Caco-2 (cell line): ENCODE results near the gene TAOK2. TPM values are rescaled to one million over a fixed set of nuclear protein-coding genes. Genes with fewer than 3 reads are reported as not detected.

Experiments used
- BruUV-seq: library from RNA; stranded (reverse); fragments of 400-500 nt; replicated peaks from 2 replicates; lab custom pipeline; 2021; lab: Mats Ljungman, UMichigan
- CTCF ChIA-PET: fragments of 300-600 bp; sonication (Branson Sonifier 250); formaldehyde crosslinking; loops from one replicate; lab custom pipeline; 2022; ENCODE audit warnings: antibody characterized with exemption; lab: Charles Lee
- POLR2A ChIA-PET: fragments of 300-600 bp; sonication (Branson Sonifier 250); formaldehyde crosslinking; loops from one replicate; lab custom pipeline; 2022; ENCODE audit warnings: antibody characterized with exemption; lab: Charles Lee
- DNase-seq, 2 experiments: peaks; one replicate each; pipeline versions ENCODE4 v3.0.0 to v3.0.0-alpha.2; 2020 to 2022
- H3K27me3 ChIP-seq: replicated peaks from 2 replicates; pipeline ENCODE4 v1.6.0; 2011; ENCODE audit warnings: low read length; ENCODE audit not compliant: control insufficient read depth, insufficient read depth
- H3K36me3 ChIP-seq: 2 replicates; pipeline ENCODE4 v1.5.1; 2011; ENCODE audit warnings: low read length; ENCODE audit not compliant: control insufficient read depth, insufficient read depth
- H3K4me1 ChIP-seq: fragments of 250-450 bp; sonication (Bioruptor Pico); 2 replicates; pipeline ENCODE4 v1.5.1; 2020; ENCODE audit warnings: mild to moderate bottlenecking
- H3K4me3 ChIP-seq: 2 replicates; pipeline ENCODE4 v1.5.1; 2011; ENCODE audit warnings: low read depth, mild to moderate bottlenecking, control low read depth, low read length
- H3K9me3 ChIP-seq: fragments of 250-450 bp; sonication (Bioruptor Pico); 2 replicates; pipeline ENCODE4 v1.5.1; 2020; ENCODE audit warnings: mild to moderate bottlenecking, moderate library complexity
- H3K27ac Mint-ChIP-seq: one replicate; pipeline ENCODE4 v1.8.0; 2022; ENCODE audit warnings: mixed read lengths; ENCODE audit not compliant: unreplicated experiment
- H3K27me3 Mint-ChIP-seq: one replicate; pipeline ENCODE4 v1.8.0; 2022; ENCODE audit warnings: mixed read lengths; ENCODE audit not compliant: insufficient read depth, unreplicated experiment
- H3K36me3 Mint-ChIP-seq: one replicate; pipeline ENCODE4 v1.8.0; 2022; ENCODE audit warnings: mild to moderate bottlenecking, mixed read lengths; ENCODE audit not compliant: insufficient read depth, unreplicated experiment
- H3K4me1 Mint-ChIP-seq: one replicate; pipeline ENCODE4 v1.8.0; 2022; ENCODE audit warnings: low read depth, mixed read lengths; ENCODE audit not compliant: unreplicated experiment
- H3K4me3 Mint-ChIP-seq: one replicate; pipeline ENCODE4 v1.8.0; 2022; ENCODE audit warnings: mild to moderate bottlenecking, moderate library complexity, mixed read lengths; ENCODE audit not compliant: unreplicated experiment
- H3K9me3 Mint-ChIP-seq: one replicate; pipeline ENCODE4 v1.8.0; 2022; ENCODE audit warnings: mixed read lengths; ENCODE audit not compliant: unreplicated experiment
- CTCF ChIP-seq, 2 experiments: fragments of 200-600 bp in 1 of 2; IDR thresholded peaks; 1 replicate in 1 of 2; 2 replicates in 1 of 2; pipeline versions ENCODE4 v1.5.1 to v1.8.0; 2011 to 2022; ENCODE audit warnings: antibody characterized with exemption in 1 of 2, control low read depth in 1 of 2, inconsistent platforms in 1 of 2, low read depth in 1 of 2, low read length in 1 of 2, mild to moderate bottlenecking in 1 of 2, moderate library complexity in 1 of 2; ENCODE audit not compliant: insufficient read depth in 1 of 2, severe bottlenecking in 1 of 2, unreplicated experiment in 1 of 2
- intact Hi-C: fragments of 100-400 bp; cut with micrococcal nuclease; formaldehyde crosslinking; loops from one replicate; pipeline ENCODE4 v1.10.0; 2022; ENCODE audit not compliant: unreplicated experiment
- total RNA-seq: library from RNA; stranded (reverse); gene quantifications from 2 replicates; pipeline ENCODE4 v1.2.3, GENCODE V29; 2022

The TAOK2 gene
- total RNA-seq, 1 experiment from 2014 or later, result 47.1 TPM

GRCh38 chr16:30006659-30007377 lies 33.1 kb downstream of the TAOK2 start:
- intact Hi-C loops, result no loop called here
- no TSS peak for BruUV-seq

GRCh38 chr16:30007378-30007895 lies 33.8 kb downstream of the TAOK2 start:
- intact Hi-C loops, result no loop called here
- DNase-seq, result no peak
- BruUV-seq, result no TSS peak
- Histone ChIP-seq H3K36me3 (no peaks in the 10 kb centered on the region), H3K4me1 (no peaks in the 10 kb centered on the region), H3K27me3 (no peaks in the 10 kb centered on the region), H3K9me3 (no peaks in the 10 kb centered on the region), H3K4me3 (no peak overlapping the region)
- TF ChIP-seq CTCF (IDR thresholded peaks at IDR 0.05; ENCODE audit: insufficient read depth in 1 of 2, low read depth in 1 of 2, low read length in 1 of 2, severe bottlenecking in 1 of 2, unreplicated experiment in 1 of 2), result no peak
- H3K4me1 Mint-ChIP-seq, result no peaks in the 10 kb centered on the region
- peaks cover 9% of the 10 kb centered on the region for H3K36me3 Mint-ChIP-seq
- no peaks in the 10 kb centered on the region for H3K27me3 Mint-ChIP-seq
- ChIA-PET CTCF (no interaction called here), POLR2A (no interaction called here)
- H3K4me3 Mint-ChIP-seq, result no peak overlapping the region
- no peaks in the 10 kb centered on the region for H3K9me3 Mint-ChIP-seq
- H3K27ac Mint-ChIP-seq, result no peak overlapping the region

More at GRCh38 chr16:30006659-30007377, 33.1 kb downstream of the TAOK2 start:
- ChIA-PET POLR2A (no interaction called here), CTCF (no interaction called here)
- no peak for TF ChIP-seq CTCF (IDR thresholded peaks at IDR 0.05; ENCODE audit: insufficient read depth in 1 of 2, low read depth in 1 of 2, low read length in 1 of 2, severe bottlenecking in 1 of 2, unreplicated experiment in 1 of 2)
- Histone ChIP-seq H3K4me1 (no peaks in the 10 kb centered on the region), H3K27me3 (no peaks in the 10 kb centered on the region), H3K36me3 (no peaks in the 10 kb centered on the region), H3K9me3 (no peaks in the 10 kb centered on the region), H3K4me3 (no peak overlapping the region)
- H3K9me3 Mint-ChIP-seq, result no peaks in the 10 kb centered on the region
- no peaks in the 10 kb centered on the region for H3K27me3 Mint-ChIP-seq
- no peaks in the 10 kb centered on the region for H3K4me1 Mint-ChIP-seq
- H3K27ac Mint-ChIP-seq, result no peak overlapping the region
- no peak overlapping the region for H3K4me3 Mint-ChIP-seq
- DNase-seq, result no peak
- peaks cover 15% of the 10 kb centered on the region for H3K36me3 Mint-ChIP-seq

- H3K9me3 Mint-ChIP-seq, result no peaks in the 10 kb centered on the region
- no peak for TF ChIP-seq CTCF (IDR thresholded peaks at IDR 0.05; ENCODE audit: insufficient read depth in 1 of 2, low read depth in 1 of 2, low read length in 1 of 2, severe bottlenecking in 1 of 2, unreplicated experiment in 1 of 2)
- H3K4me3 Mint-ChIP-seq, result peak overlapping the region; percentile 7
- H3K27ac Mint-ChIP-seq, result no peak overlapping the region
- CTCF ChIA-PET, result no interaction called here
- H3K4me1 ChIP-seq, result no peaks in the 10 kb centered on the region
- H3K9me3 ChIP-seq, result no peaks in the 10 kb centered on the region
- POLR2A ChIA-PET, result no interaction called here
- no peaks in the 10 kb centered on the region for H3K27me3 ChIP-seq
- peaks cover 1% of the 10 kb centered on the region for H3K36me3 Mint-ChIP-seq
- no peaks in the 10 kb centered on the region for H3K36me3 ChIP-seq
- intact Hi-C loops, result no loop called here
- no TSS peak for BruUV-seq
- no peaks in the 10 kb centered on the region for H3K4me1 Mint-ChIP-seq
- no peak for DNase-seq
- no peaks in the 10 kb centered on the region for H3K27me3 Mint-ChIP-seq
- no peak overlapping the region for H3K4me3 ChIP-seq
These were observed 35.6 kb downstream of the TAOK2 start for GRCh38 chr16:30009085-30009862.
